Measurements from ENCODE around the gene MICU1. TPM values are rescaled to one million over a fixed set of nuclear protein-coding genes. Genes with fewer than 3 reads are reported as not detected.

Gene MICU1
- total and polyA plus RNA-seq, 9 donors, result 29.9 to 117 (median 44.5) TPM

- peak; percentile 70 to 88 (median 76) for DNase-seq
- WGBS, 3 donors, result 32 to 41% (median 35%) methylated on average over 12 of the region's 12 CpGs
- Histone ChIP-seq H3K4me1 (ENCODE audit: insufficient read depth) (peaks cover 36% of the 10 kb centered on the region), H3K4me3 (no peak overlapping the region), H3K27me3 (no peaks in the 10 kb centered on the region), H3K27ac (peak overlapping the region; percentile 71 to 88), H3K9me3 (no peaks in the 10 kb centered on the region), H3K36me3 (no peaks in the 10 kb centered on the region)
- TF ChIP-seq EP300 (IDR thresholded peaks at IDR 0.05), result no peak
- no peak for TF ChIP-seq POLR2A (IDR thresholded peaks at IDR 0.05)
- no peak for TF ChIP-seq CTCF (IDR thresholded peaks at IDR 0.05)
- intact Hi-C loops (cut with DNase I), result loop anchor here in 2 of 4 donors (10.0 kb wide), 3 partner anchors 46 to 356 kb away; partner anchors contain the start of genes CHST3 (in 1 of the 2) and DDIT4 (in 1 of the 2)
These were observed 305.1 kb downstream of the MICU1 start for GRCh38 chr10:72320676-72321247.

GRCh38 chr10:72319416-72320254, 306.2 kb downstream of the MICU1 start:
- peak; percentile 95 to 97 (median 96) for DNase-seq
- intact Hi-C loops (cut with DNase I), result loop anchor here in 3 of 4 donors (2.0 to 10.0 kb wide), 4 partner anchors 45 to 355 kb away; partner anchors contain the start of genes DDIT4 (in 2 of the 3) and CHST3 (in 1 of the 3)
- TF ChIP-seq EP300 (IDR thresholded peaks at IDR 0.05) (peak; percentile 68), POLR2A (IDR thresholded peaks at IDR 0.05) (peak; percentile 28), CTCF (IDR thresholded peaks at IDR 0.05) (peak in 1 of 3 donors; percentile 33)
- no peaks in the 10 kb centered on the region for H3K27me3 ChIP-seq
- no peaks in the 10 kb centered on the region for H3K9me3 ChIP-seq
- H3K36me3 ChIP-seq, result no peaks in the 10 kb centered on the region
- H3K4me1 ChIP-seq (ENCODE audit: insufficient read depth), result peaks cover 38% of the 10 kb centered on the region
- H3K27ac ChIP-seq, result peak overlapping the region; percentile 71 to 88
- whole genome bisulfite sequencing, 3 donors, result 2 to 4% (median 4%) methylated on average over 46 to 60 of the region's 60 CpGs
- peak overlapping the region; percentile 40 for H3K4me3 ChIP-seq

DNA sequence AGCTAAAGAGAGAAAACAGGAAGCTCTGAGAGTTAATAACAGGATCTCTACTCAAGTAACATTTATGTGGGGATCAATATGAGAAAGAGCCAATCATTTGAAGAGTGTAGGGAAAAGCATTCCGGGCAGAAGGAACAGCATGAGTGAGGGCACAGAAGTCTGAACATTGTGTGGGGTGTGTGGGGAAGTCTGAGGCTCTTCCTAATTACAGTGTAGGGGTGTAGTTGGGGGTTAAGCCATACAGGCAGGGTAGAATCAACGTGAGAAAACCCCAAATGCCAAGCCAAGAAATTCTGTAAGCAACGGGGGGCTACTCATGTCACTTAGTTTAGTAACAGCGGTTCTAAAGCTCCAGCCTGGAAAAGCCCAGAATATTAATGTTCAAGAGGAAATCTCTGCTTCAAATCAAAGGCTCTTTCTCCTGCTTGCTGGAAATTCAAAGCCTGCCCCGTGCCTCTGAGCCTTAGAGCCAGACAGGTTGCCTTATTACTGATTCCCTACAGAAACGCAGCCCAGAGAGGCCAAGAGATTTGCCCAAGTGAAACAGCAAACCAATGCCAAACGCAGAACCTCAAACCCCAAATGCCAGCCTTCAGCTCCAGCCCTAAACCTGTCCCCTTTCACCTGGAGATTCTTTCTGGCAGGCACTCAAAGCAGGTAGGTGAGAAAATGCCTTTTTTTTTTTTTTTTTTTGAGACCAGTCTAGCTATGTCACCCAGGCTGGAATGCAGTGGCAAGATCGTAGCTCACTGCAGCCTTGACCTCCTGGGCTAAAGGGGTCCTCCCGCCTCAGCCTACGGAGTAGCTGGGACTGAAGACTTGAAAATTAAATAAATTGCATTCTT, 307.2 kb downstream of the MICU1 start:
- 64 to 69% (median 65%) methylated on average over 10 of the region's 10 CpGs for WGBS, 3 donors
- H3K4me1 ChIP-seq (ENCODE audit: insufficient read depth), result peaks cover 38% of the 10 kb centered on the region
- peak in 2 of 5 donors; percentile 39 to 47 for DNase-seq
- intact Hi-C loops (cut with DNase I), result loop anchor here in 1 of 4 donors (2.0 kb wide), 1 partner anchor 46 kb away; the partner anchor contains the start of gene DDIT4
- peak overlapping the region; percentile 71 to 88 for H3K27ac ChIP-seq
- H3K27me3 ChIP-seq, result no peaks in the 10 kb centered on the region
- TF ChIP-seq EP300 (IDR thresholded peaks at IDR 0.05) (no peak), POLR2A (IDR thresholded peaks at IDR 0.05) (no peak), CTCF (IDR thresholded peaks at IDR 0.05) (no peak)
- no peaks in the 10 kb centered on the region for H3K9me3 ChIP-seq
- H3K4me3 ChIP-seq, result peak overlapping the region; percentile 40
- H3K36me3 ChIP-seq, result no peaks in the 10 kb centered on the region

Small RNA genes within 50 kb of the gene (small RNA-seq; reads per million reads assigned to genes)
- gene AL513185.2 (not detected), gene HMGN2P34 (not detected), gene RF00019 (not detected), gene RN7SL840P (not detected), gene RNU6-805P (not detected)

Other genes with a start within 250 kb of the MICU1 start
- 10 to 100 TPM; 10.9 to 17.8 (median 12.8) TPM for gene MCU, start 66.1 kb upstream of the MICU1 start, total RNA-seq
- 10 to 100 TPM; 10.3 to 27.1 TPM for gene MCU, start 66.1 kb upstream of the MICU1 start, polyA plus RNA-seq

Measured in ovary (tissue), 9 donors.